Tibial artery (tissue), 4 donors: ENCODE measurements around the gene NPTXR.

Source experiments
- DNase-seq, 2 donors: peaks; one replicate each; pipeline ENCODE4 v3.0.0-alpha.2; 2019
- H3K27ac ChIP-seq, 2 donors: fragments of 200-600 bp; sonication (generic) in 1 of 2; 1 replicate in 1 of 2; 2 replicates in 1 of 2; pipeline ENCODE4 v1.5.1; 2018 to 2019; ENCODE audit warnings: mild to moderate bottlenecking in 1 of 2
- H3K27me3 ChIP-seq, 2 donors: fragments of 200-600 bp; sonication (generic) in 1 of 2; one replicate each; pipeline versions ENCODE4 v1.5.1 to v1.6.0; 2016 to 2019
- H3K36me3 ChIP-seq, 3 donors: fragments of 200-600 bp; sonication (generic) in 2 of 3; one replicate each; pipeline ENCODE4 v1.5.1; 2016 to 2019; ENCODE audit warnings: mild to moderate bottlenecking in 2 of 3
- H3K4me1 ChIP-seq, 4 donors: fragments of 200-600 bp; sonication (generic) in 2 of 4; 1 replicate in 3 of 4; 2 replicates in 1 of 4; pipeline ENCODE4 v1.5.1; 2016 to 2019
- H3K4me3 ChIP-seq, 2 donors: fragments of 200-600 bp; sonication (generic) in 1 of 2; 1 replicate in 1 of 2; 2 replicates in 1 of 2; pipeline ENCODE4 v1.5.1; 2018 to 2019; ENCODE audit warnings: mild to moderate bottlenecking in 2 of 2
- H3K9me3 ChIP-seq, 3 donors: fragments of 200-600 bp; sonication (generic) in 1 of 3; one replicate each; pipeline ENCODE4 v1.5.1; 2016 to 2019
- intact Hi-C: fragments of 100-400 bp; cut with DNase I; formaldehyde crosslinking; loops from one replicate; pipeline ENCODE4 v1.15.0; 2023; ENCODE audit warnings: low total_unique reads
- TF ChIP-seq, protein P1 (sequence below), 2 experiments: fragments of 200-600 bp in 1 of 2; fragments of 450-650 bp in 1 of 2; IDR thresholded peaks; one replicate each; pipeline ENCODE4 v1.5.1; 2017 to 2019; ENCODE audit warnings: antibody characterized with exemption in 2 of 2, mild to moderate bottlenecking in 1 of 2, moderate library complexity in 1 of 2

Gene NPTXR

DNA sequence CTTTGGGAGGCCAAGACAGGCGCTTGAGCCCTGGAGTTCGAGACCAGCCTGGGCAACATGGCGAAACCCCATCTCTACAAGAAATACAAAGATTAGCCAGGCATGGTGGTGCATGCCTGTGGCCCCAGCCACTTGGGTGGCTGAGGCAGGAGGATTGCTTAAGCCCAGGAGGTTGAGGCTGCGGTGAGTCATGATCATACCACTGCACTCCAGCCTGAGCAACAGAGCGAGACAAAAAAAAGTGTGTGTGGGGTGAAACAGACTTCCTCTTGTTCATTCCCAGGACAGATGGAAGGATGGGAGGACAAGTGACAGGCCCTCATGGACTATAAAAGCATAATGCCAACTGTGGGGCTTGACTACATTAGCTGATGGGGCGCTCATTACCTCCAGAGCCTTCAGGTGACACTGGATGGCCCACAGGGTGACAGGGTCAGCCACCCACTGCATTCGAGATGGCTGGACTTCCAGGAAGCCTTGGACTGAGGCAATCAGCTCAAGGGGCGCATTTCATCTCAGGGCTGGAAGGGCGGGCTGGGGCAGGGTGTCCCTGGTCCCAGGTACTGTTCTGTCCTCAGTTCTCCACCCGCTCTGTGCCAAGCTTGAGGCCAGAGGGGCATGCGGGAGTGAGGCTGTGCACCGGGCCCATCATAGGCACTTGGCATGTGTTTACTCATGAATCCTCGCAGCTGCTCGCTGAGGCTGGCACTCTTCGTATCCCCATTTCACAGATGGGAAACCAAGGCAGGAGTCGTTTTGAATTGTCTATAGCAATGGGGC, 12.5 kb downstream of the NPTXR start:
- intact Hi-C loops: no loop called here
- no peaks in the 10 kb centered on the region for H3K27me3 ChIP-seq
- H3K4me1 ChIP-seq: no peaks in the 10 kb centered on the region

DNA sequence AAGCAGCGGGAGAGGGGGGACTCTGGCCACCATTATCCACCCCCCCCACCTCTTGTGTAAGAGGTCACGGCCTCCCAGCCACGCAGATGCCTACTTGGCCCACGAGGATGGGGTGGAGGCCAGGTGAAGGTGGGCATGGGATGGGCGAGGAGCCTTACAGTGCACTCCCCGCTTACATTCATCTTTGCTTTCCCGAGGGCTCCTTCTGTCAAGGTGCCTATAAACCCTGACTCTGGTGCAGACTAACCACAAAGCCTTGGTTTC, 13.1 kb downstream of the NPTXR start:
- no peak overlapping the region for H3K4me3 ChIP-seq
- no peaks in the 10 kb centered on the region for H3K4me1 ChIP-seq

More for the DNA sequence above, 12.5 kb downstream of the NPTXR start:
- TF ChIP-seq, protein P1, sequence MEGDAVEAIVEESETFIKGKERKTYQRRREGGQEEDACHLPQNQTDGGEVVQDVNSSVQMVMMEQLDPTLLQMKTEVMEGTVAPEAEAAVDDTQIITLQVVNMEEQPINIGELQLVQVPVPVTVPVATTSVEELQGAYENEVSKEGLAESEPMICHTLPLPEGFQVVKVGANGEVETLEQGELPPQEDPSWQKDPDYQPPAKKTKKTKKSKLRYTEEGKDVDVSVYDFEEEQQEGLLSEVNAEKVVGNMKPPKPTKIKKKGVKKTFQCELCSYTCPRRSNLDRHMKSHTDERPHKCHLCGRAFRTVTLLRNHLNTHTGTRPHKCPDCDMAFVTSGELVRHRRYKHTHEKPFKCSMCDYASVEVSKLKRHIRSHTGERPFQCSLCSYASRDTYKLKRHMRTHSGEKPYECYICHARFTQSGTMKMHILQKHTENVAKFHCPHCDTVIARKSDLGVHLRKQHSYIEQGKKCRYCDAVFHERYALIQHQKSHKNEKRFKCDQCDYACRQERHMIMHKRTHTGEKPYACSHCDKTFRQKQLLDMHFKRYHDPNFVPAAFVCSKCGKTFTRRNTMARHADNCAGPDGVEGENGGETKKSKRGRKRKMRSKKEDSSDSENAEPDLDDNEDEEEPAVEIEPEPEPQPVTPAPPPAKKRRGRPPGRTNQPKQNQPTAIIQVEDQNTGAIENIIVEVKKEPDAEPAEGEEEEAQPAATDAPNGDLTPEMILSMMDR (IDR thresholded peaks at IDR 0.05): no peak
- peak in 1 of 2 donors; percentile 60 for DNase-seq
- Histone ChIP-seq H3K4me3 (no peak overlapping the region), H3K36me3 (peaks cover 0 to 7% (median 0%) of the 10 kb centered on the region in 3 donors), H3K27ac (no peak overlapping the region), H3K9me3 (no peaks in the 10 kb centered on the region)

DNA sequence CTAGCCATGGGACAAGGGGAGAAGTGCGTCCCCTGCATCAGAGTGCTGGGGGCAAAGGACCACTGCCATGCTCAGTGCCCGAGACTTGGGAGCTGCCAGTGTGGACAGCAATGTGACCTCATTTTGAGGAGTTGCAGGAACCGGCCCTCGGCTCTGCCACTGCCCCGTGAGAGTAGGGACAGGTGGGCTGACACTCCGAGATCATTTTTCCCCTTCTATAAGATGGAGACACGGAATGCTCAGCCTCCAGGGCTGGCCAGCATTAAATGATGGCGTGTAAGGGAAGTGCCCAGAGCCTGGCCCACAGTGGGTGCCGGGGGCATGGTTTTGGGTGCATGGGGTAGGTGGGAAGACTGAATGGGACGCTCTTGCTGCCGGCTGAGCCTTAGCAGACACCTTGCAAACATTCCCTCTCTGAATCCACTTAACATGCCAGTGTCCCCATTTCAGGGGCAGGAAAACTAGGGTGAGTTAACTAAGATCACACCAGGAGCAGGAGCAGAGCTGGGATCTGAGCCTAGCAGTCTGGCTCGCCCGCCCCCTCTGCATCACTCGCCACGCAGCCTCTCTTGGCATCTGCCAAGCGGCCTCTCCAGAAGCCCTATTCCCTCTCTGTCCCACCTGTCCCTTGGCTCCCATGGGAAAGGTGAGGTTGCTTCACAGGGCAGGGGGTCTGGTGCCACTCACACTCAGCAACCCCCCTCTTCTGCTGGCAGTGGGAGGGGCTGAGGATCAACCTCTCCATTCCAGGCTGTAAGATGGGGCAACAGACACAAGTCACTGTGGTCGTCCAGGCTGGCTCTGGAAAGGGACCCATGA, 13.6 kb downstream of the NPTXR start:
- TF ChIP-seq, protein P1 (IDR thresholded peaks at IDR 0.05): no peak
- no peaks in the 10 kb centered on the region for H3K4me1 ChIP-seq
- H3K4me3 ChIP-seq: no peak overlapping the region
- intact Hi-C loops: no loop called here
- no peak overlapping the region for H3K27ac ChIP-seq
- DNase-seq: no peak
- no peaks in the 10 kb centered on the region for H3K9me3 ChIP-seq
- H3K36me3 ChIP-seq: peaks cover 0 to 11% (median 3%) of the 10 kb centered on the region in 3 donors
- no peaks in the 10 kb centered on the region for H3K27me3 ChIP-seq

More for the DNA sequence above, 13.1 kb downstream of the NPTXR start:
- Histone ChIP-seq H3K27ac (no peak overlapping the region), H3K9me3 (no peaks in the 10 kb centered on the region), H3K36me3 (peaks cover 0 to 11% (median 3%) of the 10 kb centered on the region in 3 donors), H3K27me3 (no peaks in the 10 kb centered on the region)
- TF ChIP-seq, protein P1 (IDR thresholded peaks at IDR 0.05): no peak
- intact Hi-C loops: no loop called here
- DNase-seq: no peak

DNA sequence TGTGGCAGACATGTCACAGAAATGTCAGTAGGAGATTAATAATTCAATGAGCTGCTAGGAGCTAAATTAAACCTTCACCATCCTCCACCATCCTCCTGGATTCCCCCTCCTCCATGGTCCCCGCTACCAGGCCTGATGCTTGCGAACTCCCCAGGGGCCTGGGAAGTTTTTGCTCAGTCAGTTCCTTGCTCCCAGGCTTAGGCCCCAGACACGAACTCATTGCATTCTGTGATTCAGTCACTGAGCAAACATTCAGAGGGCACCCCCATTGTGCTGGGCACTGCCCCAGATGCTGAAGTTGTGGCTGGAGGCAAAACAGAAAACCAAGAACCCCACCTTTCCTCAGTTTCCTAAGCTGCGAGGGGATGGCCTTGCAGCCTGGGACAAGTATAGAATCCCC, 14.3 kb downstream of the NPTXR start:
- DNase-seq: no peak
- Histone ChIP-seq H3K36me3 (peaks cover 0 to 11% (median 3%) of the 10 kb centered on the region in 3 donors), H3K9me3 (no peaks in the 10 kb centered on the region), H3K27ac (no peak overlapping the region), H3K4me1 (no peaks in the 10 kb centered on the region), H3K27me3 (no peaks in the 10 kb centered on the region), H3K4me3 (no peak overlapping the region)
- intact Hi-C loops: no loop called here
- TF ChIP-seq, protein P1 (IDR thresholded peaks at IDR 0.05): no peak

DNA sequence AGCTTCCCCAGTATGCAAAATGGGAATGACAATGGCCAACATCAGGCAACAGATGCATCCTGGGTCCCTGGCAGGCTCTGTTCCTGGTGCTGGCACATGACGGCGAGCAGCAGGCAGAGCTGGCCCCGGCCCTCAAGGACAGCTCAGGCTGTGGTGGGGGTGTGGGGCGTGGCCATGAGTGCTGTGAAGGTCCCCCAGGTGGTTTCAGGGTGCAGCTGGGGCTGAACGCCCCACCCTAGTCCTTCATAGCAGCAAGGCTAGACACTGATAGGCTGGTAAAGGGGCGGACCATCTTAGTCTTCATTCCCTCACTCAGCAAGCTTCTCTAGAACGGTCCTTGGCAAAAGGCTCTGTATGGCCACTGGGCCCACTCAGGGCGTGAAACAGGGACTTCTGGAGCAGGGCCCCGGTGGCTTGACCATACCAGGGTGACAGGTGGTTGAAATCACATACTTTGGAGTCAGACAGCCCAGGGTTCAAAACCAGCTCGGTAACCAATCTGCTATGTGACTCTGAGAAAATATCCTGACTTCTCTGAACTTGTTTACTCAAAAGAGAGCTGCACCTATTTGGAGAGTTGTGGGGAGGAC, 15.1 kb downstream of the NPTXR start:
- TF ChIP-seq, protein P1 (IDR thresholded peaks at IDR 0.05): no peak
- H3K9me3 ChIP-seq: no peaks in the 10 kb centered on the region
- intact Hi-C loops: no loop called here
- H3K27ac ChIP-seq: no peak overlapping the region
- H3K4me1 ChIP-seq: no peaks in the 10 kb centered on the region
- H3K4me3 ChIP-seq: no peak overlapping the region
- H3K27me3 ChIP-seq: no peaks in the 10 kb centered on the region
- no peak for DNase-seq
- H3K36me3 ChIP-seq: peaks cover 0 to 11% (median 3%) of the 10 kb centered on the region in 3 donors
